ENCODE results near the gene TBC1D22A.
"Not testable (repeated sequence)": the region's sequence is repeated elsewhere in the genome, so short reads cannot be mapped to it uniquely, and the experiment has no call there.

Gene TBC1D22A

GRCh38 chr22:47049078-47049624 lies 286.7 kb downstream of the TBC1D22A start:
- DNase-seq (ENCODE audit: low spot score): no peak

DNA sequence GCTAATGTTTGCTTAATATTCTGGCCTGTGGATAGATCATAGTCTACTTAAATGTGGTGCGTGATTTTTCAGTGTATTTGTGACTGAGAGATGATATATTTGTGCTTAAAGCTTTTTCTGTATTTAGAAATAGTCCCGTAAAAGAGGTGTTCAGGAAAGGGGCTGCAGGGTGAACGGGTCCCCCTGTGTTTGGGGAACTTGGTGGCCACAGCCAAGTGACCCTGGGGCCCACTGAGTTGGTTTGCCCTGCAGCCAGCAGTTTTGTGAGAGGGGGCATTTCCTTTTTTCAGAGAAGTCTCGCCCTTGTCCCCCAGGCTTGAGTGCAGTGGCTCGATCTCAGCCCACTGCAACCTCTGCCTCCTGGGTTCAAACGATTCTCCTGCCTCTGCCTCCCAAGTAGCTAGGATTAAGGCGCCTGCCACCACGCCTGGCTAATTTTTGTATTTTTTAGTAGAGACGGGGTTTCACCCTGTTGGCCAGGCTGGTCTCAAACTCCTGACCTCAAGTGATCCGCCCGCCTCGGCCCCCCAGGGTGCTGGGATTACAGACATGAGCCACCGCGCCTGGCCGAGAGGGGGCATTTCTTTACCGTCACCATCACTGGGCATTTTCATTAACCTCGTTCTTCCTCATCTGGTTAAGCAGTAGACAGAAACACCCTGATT lies 287.4 kb downstream of the TBC1D22A start:
- not testable (repeated sequence) for DNase-seq (ENCODE audit: low spot score); H3K4me3 ChIP-seq; H3K27ac ChIP-seq

More at GRCh38 chr22:47049078-47049624, 286.7 kb downstream of the TBC1D22A start:
- no peak for TF ChIP-seq CTCF (IDR thresholded peaks at IDR 0.05)
- Histone ChIP-seq H3K27ac (no peak overlapping the region), H3K4me3 (no peak overlapping the region)

GRCh38 chr22:47050401-47051051 lies 288.1 kb downstream of the TBC1D22A start:
- H3K27ac ChIP-seq: no peak overlapping the region
- H3K4me3 ChIP-seq: no peak overlapping the region
- DNase-seq (ENCODE audit: low spot score): no peak
- no peak for TF ChIP-seq CTCF (IDR thresholded peaks at IDR 0.05)

DNA sequence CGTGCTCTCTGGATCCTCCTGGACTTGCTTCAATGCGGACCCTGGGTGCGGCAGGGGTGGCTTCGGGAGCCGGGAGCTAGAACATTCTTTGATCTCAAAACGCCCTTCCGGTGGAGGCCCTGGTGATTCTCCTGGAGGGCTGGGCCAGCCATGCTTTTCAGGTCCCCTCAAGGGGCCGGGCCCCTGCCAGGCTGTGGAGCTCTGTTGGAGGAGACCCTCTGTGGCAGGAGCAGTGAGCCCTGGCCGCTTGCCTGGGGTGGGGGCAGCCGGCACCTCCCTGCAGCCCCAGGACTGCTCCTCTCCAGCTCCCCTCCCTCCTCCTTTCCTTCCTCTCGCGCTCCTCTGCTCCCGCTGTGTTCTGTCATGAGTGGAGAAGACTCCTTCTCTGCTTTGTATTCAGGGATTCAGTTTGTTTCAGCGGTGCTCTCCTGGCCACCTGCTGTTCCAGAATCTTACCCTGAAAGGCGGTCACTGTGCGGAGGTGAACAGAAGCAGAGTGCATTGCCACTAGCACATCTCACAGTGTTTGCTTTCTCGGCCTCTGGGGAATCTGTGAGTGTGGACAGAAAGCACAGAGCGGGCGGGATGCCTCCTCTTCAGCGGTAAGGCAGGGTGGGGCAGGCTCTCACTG lies 289.1 kb downstream of the TBC1D22A start:
- Histone ChIP-seq H3K4me3 (no peak overlapping the region), H3K27ac (no peak overlapping the region)
- no peak for DNase-seq (ENCODE audit: low spot score)
- no peak for TF ChIP-seq CTCF (IDR thresholded peaks at IDR 0.05)

GRCh38 chr22:47052236-47053012 lies 290.0 kb downstream of the TBC1D22A start:
- Histone ChIP-seq H3K4me3 (no peak overlapping the region), H3K27ac (no peak overlapping the region)
- no peak for DNase-seq (ENCODE audit: low spot score)
- no peak for TF ChIP-seq CTCF (IDR thresholded peaks at IDR 0.05)

GRCh38 chr22:47053013-47053725 lies 290.7 kb downstream of the TBC1D22A start:
- Histone ChIP-seq H3K27ac (no peak overlapping the region), H3K4me3 (no peak overlapping the region)
- DNase-seq (ENCODE audit: low spot score): no peak
- no peak for TF ChIP-seq CTCF (IDR thresholded peaks at IDR 0.05)
